Activated naive CD4-positive, alpha-beta T cell treated with Interleukin-2 at 50 U/mL for 16 hours (primary cell): ENCODE measurements around the gene TAF15.

ENCODE experiments used
- DNase-seq: peaks from one replicate; pipeline ENCODE4 v3.0.0-alpha.2; 2020

Gene TAF15

DNA sequence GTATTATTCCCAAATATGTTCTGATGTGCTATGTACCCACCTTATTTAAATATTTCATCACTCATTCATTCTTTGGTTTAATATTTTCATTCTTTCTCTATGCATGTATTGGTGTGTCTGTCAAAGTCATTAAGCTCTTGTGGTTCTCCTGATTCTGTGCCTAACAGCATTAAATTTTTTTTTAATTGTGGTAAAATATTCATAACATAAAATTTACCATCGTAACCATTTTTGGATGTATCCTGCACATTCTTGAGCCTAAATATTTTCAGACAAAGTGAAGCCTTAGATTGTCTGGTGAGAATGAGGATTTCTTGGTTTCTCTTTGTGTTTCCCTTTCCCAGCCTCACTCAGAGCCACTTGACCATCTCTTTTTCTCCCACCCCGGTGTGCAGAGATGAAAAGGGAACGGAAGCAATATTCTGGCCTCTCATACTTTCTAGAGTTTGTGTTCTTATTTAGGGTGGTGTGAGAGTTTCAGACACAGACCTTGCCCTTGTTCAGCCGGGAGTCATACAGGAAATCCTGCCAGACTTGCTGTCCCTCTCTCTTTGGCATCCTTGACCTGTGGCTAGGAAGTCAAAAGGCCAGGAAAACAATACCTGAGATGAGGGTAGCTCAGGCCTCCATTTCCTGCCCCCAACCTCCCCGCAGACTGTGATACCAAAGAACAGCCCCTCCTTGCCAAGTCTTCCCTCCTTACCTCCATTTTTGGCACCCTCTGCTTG lies 66.0 kb downstream of the TAF15 start:
- DNase-seq = no peak

DNA sequence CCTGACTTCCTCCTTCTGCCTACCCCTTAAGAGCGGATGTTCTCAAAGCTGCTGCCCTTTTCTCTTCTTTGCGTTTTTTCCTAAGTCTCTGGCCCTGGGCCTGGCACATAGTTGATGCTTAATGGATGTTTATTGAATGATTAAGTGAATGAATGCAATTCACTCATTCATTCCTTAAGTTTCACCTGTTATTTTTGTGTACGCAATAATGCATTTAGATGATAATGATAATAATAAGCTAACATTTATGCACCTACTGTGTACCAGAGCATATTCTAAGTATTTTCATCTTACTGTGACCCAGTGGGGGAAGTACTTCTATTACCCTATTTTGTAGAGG lies 66.5 kb downstream of the TAF15 start:
- no peak for DNase-seq

DNA sequence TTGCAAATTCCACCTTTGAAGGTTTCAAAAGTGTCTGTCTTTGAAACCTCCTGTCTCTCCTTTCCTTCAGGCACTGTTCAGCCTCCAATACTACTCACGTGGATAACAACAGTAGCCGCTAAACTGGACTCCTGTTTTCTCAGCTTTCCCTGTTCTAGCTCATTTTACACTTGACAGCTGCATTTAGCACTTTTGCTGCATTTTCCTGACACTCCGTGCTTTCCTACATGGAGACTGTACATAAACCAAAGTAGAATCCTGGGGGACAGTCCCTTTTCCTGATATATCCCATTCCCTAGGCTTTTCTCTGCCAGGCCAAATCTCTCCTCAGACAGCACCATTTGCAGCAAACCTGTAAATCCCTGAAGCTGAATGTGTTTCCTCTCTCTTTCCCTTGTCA lies 67.2 kb downstream of the TAF15 start:
- DNase-seq = no peak

DNA sequence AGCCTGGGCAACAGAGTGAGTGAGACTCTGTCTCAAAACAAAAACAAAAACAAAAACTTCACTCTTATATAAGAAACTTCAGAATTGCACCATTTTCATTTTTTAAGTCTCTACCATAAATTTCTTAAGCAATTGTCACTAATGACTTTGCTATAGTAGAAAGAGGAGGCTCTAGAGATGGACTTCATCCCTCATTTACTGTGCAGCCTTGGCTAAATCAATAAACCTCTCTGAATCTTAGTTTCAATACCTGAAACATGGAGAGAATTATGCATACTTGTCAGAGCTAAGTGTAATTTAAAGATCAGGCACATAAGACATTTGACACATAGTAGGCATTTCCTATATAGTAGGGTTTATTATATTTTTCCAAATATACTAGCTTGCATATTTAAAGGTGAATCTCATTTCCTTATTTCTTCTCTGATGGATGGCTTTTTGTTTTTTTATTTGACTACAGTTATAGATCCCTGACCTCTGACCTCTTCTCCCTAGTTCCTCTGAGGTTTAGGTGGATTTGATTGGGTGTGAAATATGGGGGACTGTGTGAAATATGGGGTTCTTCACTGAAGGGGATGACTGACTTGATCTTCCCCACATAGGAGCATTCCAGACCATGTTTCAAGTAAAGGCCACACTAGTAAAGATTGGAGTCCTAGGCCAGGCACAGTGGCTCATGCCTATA lies 68.2 kb downstream of the TAF15 start:
- no peak for DNase-seq

DNA sequence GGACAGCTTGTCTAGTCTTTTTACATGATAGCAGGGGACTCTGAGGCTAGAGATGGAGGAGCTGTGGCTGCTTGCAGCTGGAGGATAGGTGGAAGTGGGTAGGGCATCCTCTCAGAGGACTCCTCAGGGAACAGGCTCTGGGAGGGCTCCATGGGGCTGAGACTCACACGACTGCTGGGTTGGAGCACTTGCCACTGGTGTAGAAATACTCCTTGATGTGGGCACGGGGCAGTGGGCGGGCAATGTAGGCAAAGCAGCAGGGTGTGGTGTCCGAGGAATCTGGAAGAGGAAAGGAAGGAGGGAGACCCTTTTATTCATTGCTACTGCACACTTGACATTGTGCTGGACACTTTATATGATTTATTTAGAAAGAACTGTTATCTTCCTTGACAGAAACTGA lies 69.1 kb downstream of the TAF15 start:
- DNase-seq = no peak

DNA sequence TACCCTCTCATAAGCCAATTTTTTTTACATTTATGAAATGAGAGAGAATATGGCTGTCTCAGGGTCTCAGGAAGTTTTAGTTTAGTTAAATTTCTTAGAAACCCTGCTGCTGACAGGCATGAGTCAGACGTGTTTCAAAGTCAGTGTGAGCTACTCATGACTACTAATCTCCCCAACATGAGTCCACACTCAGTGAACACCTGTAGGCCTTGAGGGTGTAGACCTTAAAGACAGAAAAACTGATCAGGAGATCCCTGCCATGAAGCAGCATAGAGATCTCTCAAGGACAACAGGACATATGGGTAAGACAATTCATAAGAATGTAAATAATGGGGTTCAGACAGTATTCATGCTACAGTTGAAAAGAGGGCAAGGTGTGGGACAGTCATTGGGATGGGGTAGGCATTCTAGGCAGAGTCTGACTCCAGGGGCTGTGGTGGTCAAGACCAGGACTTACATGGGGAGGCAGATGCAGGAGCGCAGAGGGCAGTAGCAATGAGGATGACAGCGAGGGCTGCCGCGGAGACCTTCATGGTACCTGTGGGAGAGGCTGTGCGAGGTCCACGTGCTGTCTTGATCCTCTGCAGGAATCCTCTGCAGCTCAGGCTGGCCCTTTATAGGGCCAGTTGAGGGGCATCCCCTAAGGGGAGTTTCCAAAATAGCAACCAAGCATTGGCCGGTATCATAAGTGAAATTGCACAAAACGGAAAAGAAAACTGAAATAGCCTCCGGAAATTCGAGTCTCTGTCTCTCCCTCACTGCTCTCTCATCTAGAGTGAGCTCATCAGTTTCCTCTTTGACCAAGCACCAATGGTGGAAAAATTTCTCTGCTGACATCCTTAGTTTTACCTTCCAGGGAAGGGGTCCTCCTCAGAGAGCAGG lies 70.7 kb downstream of the TAF15 start, which contains the start of gene CCL5:
Gene CCL5 (minus strand): TSS at position 588 of the 882 bp plus-strand sequence.
- DNase-seq = peak; percentile 57

DNA sequence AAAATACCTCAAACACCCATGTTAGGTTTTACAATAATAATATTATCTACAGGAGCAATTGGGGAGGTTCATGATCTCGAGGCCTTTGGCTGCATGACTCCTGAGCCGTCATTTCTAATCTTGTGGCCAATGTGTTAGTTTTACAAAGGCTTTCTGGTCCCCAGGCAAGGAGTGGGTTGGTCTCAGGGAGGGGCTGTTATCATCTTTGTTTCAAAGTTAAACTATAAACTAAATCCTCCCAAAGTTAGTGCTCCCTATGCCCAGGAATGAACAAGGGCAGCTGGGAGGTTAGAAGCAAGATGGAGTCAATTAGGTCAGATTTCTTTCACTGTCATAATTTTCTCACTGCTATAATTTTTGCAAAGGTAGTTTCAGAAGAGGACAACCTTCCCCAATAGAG lies 80.0 kb downstream of the TAF15 start:
- peak; percentile 34 for DNase-seq

DNA sequence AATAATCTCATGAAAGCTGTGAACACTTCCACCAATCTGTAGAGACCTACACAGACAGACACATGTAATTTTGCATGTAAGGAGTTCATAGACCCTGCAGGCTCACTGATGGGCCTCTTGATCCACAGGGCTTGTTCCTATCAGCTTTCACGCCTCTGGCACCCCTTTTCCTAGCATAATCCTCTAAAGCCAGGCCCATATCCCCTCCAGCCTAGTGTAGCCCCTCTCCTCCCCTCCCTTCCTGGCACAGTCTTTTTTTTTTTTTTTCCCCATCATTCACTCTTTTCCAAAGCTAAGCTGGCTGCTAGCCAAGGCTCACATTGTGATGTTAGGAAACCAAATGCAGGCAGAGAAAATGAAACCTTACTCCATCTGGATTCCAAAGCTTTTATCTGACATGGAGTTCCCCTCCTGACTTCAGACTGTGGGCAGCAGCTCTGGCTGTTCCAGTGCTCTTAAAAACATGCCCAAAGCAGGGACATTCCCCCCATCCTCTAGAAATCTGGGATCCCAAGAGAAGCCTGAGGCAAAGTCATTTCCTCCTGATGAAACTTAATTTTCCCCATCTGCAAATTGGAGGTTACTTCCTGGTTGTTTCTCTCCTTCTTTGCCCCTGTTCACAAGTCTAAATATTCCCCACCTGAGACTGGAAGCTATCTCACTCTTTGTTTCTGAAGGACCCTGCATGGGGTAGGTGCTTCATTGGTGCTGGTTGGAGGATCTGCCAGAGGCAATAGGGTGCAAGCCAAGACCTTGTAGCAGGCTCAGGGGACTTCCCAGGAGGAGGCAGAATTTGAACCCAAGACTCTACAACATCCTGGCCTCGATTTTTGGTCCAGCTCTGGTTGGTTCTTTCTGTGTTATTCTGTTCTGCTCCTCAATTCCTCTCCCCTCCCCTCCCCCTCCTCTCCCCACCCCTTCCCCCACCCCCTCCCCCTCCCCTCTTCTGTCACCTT lies 80.8 kb downstream of the TAF15 start:
- DNase-seq = no peak

DNA sequence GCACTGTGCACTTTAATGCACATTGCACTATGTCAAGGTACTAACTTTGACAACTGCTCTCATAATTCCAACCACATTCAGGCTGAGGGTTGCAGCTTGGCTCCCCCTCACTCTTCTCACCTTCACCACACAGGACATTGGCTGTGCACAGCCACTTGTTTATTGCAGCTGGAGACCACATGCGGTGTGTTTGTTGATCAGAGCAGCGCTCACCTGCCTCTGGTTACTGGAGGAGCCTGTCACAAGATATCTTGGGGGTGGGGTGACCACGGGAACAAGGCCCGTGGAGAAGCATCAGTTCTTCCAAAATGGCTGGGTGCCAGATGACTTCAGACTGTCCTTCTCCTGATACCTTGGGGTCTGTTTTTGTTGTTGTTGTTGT lies 81.5 kb downstream of the TAF15 start:
- DNase-seq = peak; percentile 37

DNA sequence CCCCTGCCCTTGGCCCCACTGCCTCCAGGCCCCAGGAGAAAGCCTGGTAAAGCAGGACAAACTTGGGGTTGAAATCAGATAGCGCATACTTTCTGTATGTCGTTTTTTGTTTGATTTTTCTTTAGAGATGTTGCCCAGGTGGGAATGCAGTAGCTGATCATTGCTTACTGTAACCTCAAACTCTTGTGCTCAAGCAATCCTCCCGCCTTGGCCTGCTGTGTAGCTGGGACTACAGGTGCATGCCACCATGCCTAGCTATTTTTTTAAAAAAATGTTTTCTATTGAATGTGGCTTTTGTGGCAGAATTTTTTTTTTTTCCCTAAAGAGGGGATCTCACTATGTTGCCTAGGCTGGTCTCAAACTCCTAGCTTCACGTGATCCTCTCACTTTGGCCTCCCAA lies 82.0 kb downstream of the TAF15 start:
- DNase-seq = no peak

DNA sequence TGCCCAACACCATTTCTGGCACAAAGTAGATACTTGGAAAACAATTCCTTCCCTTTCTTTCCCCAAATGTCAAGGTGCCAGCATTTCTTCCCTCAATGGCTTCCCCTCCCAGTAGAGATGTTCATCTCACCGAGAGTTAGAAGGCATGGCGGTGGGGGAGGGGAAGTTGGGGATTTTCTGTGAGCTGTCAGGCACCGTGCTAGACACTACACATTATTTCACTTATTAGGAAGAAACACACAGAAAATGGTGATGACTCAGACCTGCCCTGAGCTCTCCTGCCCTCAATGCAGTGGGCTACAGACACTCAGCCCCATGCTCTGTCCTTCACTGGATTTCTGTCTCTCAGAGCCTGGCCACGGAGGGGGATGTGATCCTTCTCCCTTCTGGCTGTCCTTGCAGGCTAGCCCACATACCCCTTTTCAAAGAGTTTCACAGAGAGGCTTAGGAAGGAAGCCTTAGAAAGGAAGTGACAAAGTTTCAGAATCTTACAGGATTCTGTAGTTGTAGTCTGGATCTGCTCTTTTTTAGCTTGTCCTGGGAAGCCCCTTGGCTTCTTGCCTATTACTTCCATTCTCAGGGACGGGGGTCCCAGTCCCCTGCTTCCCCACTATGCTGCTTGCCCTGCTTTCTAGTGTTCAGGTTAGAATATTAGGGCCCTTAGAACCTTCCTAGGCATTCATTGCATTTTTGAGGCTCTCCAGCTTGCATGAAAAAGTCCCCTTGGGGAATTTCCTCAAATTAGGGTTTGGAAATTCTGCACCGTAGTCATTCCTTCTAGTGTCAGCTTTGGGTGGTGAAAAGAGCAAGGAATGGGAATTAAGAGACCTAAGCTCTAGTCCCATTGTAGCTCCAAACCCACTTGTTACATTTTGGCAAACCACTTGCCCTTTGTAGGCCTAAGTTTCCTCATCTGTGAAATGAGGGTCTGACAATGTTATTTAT lies 83.1 kb downstream of the TAF15 start:
- peak; percentile 67 for DNase-seq

DNA sequence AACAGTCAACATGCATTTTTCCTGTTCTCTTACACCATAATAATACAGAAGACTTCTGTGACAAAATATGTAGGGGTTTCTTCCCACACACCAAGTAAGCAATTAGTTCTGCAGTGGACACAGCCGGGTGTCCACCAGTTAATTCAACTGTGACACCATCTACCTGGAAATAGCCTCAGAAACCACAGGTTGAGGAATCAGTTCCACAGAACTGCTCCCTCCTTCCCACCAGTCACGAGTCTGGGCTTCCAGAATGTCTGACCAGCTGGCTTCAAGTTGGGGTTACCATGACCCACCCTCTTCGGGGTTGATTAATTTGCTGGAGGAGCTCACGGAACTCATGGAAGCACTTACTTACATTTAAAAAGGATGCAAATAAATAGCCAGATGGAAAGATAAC lies 84.5 kb downstream of the TAF15 start:
- no peak for DNase-seq

DNA sequence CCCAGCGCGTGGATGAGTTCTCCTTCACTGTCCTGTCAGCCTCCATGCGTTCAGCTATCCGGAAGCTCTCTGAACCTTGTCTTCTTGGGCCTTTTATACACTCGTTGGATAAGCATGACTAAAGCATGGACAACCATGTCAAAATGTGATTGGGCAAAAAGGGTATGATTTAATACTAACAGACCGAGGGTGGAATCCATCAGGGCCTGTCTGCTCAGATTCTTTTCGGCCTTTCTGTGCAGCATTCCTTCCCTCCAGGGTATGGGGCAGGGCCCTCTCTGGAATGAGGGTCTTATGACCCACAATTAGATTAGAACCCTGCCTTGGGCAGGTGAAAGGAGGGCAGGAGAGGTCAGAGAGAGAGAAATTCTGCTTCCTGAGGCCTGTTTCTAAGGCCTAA lies 84.9 kb downstream of the TAF15 start:
- DNase-seq = no peak

DNA sequence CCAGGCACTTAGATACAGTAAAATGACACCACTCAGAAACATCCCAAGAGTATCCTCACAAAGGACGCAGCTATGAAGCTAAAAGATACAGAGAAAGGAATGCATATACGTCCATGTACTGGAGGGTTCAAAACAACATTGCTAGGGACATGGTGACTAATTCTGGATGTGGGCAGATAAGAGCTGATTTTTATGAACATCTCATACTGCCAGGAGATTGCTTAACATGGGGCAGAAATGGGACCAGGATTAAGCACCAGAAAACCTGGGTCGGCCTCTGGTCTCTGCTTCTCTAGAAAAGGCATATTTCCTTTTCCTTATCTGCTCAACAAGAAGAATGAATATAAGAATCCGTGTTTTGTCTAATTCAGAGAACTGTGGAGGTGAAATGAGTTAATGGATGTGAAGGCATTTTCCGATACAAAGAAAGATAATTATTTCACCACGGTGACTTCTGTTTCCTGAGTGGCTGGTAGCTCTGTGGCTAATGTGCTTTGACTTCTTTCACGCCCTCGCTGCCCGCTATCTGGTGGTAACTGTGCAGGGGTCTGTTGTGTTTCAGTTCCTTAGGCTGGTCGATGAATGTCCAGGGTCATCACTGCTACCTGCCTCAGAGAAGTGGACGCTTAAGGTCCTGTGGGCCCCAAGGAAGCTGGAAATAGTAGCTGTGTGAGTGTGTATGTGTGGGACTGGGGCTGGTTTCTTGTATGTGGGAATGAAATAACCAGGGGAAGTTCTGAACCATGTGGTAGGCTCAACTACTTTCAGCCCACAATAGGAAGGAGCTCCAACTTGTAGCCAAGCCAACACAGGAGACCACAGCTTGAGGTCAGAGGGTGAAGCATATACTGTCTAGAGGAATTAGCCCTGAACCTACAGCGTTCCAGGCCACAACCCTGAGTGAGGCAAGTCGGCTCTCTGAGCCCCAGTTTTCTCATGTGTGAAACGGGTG lies 86.6 kb downstream of the TAF15 start:
- DNase-seq = peak; percentile 47
